WTC11 (cell line): ENCODE data around the gene IQCK.

Experiments
- ESRRA ChIP-seq: sonication (generic); formaldehyde crosslinking; IDR thresholded peaks from 2 replicates; pipeline ENCODE4 v1.8.1; 2022; ENCODE audit warnings: mild to moderate bottlenecking, missing genetic modification reagents, borderline replicate concordance
- FOXP1 ChIP-seq: sonication (generic); formaldehyde crosslinking; IDR thresholded peaks from 2 replicates; pipeline ENCODE4 v1.8.0; 2022; ENCODE audit warnings: missing genetic modification reagents, mild to moderate bottlenecking, moderate library complexity, borderline replicate concordance
- TF ChIP-seq, protein P1 (sequence below): fragments of 200-600 bp; IDR thresholded peaks from 2 replicates; pipeline ENCODE4 v1.8.0; 2022; ENCODE audit warnings: antibody characterized with exemption
- TF ChIP-seq, protein P2 (sequence below): sonication (generic); formaldehyde crosslinking; conservative IDR thresholded peaks from 2 replicates; pipeline ENCODE4 v1.8.1; 2022; ENCODE audit warnings: mild to moderate bottlenecking, missing genetic modification reagents
- TF ChIP-seq, protein P3 (sequence below): sonication (generic); formaldehyde crosslinking; IDR thresholded peaks from 2 replicates; pipeline ENCODE4 v1.8.1; 2022; ENCODE audit warnings: missing genetic modification reagents, borderline replicate concordance
- TF ChIP-seq, protein P4 (sequence below): sonication (generic); formaldehyde crosslinking; IDR thresholded peaks from 2 replicates; pipeline ENCODE4 v1.8.1; 2023; ENCODE audit warnings: mild to moderate bottlenecking, missing genetic modification reagents, moderate library complexity

DNA sequence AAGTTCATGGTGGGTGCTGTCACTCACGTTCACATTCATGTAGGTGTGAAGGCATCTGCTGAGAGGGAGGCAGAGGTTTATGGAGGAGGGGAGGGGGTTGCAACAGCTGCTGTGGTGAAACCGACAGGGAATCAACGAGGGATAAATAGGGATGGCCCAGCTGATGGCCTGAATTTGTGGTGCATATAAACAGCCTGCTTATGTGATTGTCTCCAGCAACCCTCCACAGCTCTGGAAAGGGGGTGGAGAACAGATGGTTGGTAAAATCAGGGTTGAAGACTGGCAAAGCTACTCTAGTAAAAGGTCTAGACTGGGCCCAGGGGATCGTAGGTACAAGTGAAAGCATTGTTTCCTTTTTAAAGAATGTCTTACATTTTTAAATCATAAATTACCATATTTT, 53.7 kb downstream of the IQCK start:
- TF ChIP-seq, protein P1, sequence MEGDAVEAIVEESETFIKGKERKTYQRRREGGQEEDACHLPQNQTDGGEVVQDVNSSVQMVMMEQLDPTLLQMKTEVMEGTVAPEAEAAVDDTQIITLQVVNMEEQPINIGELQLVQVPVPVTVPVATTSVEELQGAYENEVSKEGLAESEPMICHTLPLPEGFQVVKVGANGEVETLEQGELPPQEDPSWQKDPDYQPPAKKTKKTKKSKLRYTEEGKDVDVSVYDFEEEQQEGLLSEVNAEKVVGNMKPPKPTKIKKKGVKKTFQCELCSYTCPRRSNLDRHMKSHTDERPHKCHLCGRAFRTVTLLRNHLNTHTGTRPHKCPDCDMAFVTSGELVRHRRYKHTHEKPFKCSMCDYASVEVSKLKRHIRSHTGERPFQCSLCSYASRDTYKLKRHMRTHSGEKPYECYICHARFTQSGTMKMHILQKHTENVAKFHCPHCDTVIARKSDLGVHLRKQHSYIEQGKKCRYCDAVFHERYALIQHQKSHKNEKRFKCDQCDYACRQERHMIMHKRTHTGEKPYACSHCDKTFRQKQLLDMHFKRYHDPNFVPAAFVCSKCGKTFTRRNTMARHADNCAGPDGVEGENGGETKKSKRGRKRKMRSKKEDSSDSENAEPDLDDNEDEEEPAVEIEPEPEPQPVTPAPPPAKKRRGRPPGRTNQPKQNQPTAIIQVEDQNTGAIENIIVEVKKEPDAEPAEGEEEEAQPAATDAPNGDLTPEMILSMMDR: no peak
- TF ChIP-seq, protein P2, sequence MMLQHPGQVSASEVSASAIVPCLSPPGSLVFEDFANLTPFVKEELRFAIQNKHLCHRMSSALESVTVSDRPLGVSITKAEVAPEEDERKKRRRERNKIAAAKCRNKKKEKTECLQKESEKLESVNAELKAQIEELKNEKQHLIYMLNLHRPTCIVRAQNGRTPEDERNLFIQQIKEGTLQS (CRISPR knock-in tag): no peak
- TF ChIP-seq FOXP1 (CRISPR knock-in tag): no peak
- TF ChIP-seq, protein P3, sequence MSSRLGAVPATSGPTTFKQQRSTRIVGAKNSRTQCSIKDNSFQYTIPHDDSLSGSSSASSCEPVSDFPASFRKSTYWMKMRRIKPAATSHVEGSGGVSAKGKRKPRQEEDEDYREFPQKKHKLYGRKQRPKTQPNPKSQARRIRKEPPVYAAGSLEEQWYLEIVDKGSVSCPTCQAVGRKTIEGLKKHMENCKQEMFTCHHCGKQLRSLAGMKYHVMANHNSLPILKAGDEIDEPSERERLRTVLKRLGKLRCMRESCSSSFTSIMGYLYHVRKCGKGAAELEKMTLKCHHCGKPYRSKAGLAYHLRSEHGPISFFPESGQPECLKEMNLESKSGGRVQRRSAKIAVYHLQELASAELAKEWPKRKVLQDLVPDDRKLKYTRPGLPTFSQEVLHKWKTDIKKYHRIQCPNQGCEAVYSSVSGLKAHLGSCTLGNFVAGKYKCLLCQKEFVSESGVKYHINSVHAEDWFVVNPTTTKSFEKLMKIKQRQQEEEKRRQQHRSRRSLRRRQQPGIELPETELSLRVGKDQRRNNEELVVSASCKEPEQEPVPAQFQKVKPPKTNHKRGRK (CRISPR knock-in tag): no peak
- TF ChIP-seq, protein P4, sequence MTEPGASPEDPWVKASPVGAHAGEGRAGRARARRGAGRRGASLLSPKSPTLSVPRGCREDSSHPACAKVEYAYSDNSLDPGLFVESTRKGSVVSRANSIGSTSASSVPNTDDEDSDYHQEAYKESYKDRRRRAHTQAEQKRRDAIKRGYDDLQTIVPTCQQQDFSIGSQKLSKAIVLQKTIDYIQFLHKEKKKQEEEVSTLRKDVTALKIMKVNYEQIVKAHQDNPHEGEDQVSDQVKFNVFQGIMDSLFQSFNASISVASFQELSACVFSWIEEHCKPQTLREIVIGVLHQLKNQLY (CRISPR knock-in tag): no peak
- TF ChIP-seq ESRRA (CRISPR knock-in tag): no peak
